ENCODE results near the gene KIAA0232.
"Not testable (repeated sequence)": the region's sequence is repeated elsewhere in the genome, so short reads cannot be mapped to it uniquely, and the experiment has no call there.

DNA sequence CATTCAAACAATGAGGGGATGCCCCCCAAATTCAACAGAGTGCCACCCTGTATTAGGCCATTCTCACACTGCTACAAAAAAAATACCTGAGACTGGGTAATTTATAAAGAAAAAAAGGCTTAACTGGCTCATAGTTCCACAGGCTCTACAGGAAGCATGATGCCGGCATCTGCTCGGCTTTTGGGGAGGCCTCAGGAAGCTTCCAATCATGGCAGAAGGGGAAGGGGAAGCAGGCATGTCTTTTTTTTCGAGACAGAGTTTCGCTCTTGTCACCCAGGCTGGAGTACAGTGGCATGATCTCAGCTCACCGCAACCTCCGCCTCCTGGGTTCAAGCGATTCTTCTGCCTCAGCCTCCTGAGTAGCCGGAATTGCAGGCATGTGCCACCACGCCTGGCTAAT, 108.4 kb downstream of the KIAA0232 start:
- TF ChIP-seq POLR2AphosphoS5 (IDR thresholded peaks at IDR 0.05); SMC3 (conservative IDR thresholded peaks at IDR 0.05; ENCODE audit: poor library complexity); CTCF (IDR thresholded peaks at IDR 0.05; ENCODE audit: poor library complexity, severe bottlenecking); MXI1 (conservative IDR thresholded peaks at IDR 0.05; ENCODE audit: poor library complexity, severe bottlenecking); EP300 (conservative IDR thresholded peaks at IDR 0.05; ENCODE audit: poor library complexity, severe bottlenecking); TAF1 (IDR thresholded peaks at IDR 0.05; ENCODE audit: low read depth); RAD21 (conservative IDR thresholded peaks at IDR 0.05); EZH2 (IDR thresholded peaks at IDR 0.05; ENCODE audit: borderline replicate concordance, insufficient read depth, low read length, poor library complexity, severe bottlenecking): not testable (repeated sequence)
- TF ChIP-seq, protein P1, sequence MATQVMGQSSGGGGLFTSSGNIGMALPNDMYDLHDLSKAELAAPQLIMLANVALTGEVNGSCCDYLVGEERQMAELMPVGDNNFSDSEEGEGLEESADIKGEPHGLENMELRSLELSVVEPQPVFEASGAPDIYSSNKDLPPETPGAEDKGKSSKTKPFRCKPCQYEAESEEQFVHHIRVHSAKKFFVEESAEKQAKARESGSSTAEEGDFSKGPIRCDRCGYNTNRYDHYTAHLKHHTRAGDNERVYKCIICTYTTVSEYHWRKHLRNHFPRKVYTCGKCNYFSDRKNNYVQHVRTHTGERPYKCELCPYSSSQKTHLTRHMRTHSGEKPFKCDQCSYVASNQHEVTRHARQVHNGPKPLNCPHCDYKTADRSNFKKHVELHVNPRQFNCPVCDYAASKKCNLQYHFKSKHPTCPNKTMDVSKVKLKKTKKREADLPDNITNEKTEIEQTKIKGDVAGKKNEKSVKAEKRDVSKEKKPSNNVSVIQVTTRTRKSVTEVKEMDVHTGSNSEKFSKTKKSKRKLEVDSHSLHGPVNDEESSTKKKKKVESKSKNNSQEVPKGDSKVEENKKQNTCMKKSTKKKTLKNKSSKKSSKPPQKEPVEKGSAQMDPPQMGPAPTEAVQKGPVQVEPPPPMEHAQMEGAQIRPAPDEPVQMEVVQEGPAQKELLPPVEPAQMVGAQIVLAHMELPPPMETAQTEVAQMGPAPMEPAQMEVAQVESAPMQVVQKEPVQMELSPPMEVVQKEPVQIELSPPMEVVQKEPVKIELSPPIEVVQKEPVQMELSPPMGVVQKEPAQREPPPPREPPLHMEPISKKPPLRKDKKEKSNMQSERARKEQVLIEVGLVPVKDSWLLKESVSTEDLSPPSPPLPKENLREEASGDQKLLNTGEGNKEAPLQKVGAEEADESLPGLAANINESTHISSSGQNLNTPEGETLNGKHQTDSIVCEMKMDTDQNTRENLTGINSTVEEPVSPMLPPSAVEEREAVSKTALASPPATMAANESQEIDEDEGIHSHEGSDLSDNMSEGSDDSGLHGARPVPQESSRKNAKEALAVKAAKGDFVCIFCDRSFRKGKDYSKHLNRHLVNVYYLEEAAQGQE (IDR thresholded peaks at IDR 0.05; ENCODE audit: borderline replicate concordance): not testable (repeated sequence)

Measured in neural cell (in vitro differentiated cells).